ENCODE measurements around the gene C1R. TPM values are rescaled to one million over a fixed set of nuclear protein-coding genes. Genes with fewer than 3 reads are reported as not detected.
"Not testable (repeated sequence)": the region's sequence is repeated elsewhere in the genome, so short reads cannot be mapped to it uniquely, and the experiment has no call there.

The C1R gene
- total RNA-seq, 1 experiment from 2014 or later, result 3.5 TPM

GRCh38 chr12:7072035-7072434 lies 20.2 kb downstream of the C1R start:
- DNase-seq (ENCODE audit: extremely low read depth, low read depth), result no peak

DNA sequence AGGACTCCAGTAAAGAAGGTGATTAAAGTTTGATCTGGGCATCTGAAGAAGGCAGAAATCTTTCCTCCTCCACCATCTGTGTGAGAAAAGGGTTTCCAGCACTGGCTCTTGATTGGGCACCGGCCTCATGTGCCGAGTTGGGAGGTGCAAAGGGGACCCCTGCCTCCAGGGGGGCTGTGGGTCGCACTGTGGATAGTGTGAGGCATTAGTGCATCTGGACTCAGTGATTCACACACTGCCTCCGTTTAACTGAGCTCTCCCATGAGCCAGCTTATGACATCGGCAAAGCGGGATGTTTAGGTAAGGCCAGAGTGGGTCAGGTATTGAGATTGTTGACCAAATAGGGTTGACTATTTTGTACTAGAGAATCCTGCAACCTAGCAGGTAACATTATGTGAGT lies 22.9 kb downstream of the C1R start:
- no peak for DNase-seq (ENCODE audit: extremely low read depth, low read depth)

DNA sequence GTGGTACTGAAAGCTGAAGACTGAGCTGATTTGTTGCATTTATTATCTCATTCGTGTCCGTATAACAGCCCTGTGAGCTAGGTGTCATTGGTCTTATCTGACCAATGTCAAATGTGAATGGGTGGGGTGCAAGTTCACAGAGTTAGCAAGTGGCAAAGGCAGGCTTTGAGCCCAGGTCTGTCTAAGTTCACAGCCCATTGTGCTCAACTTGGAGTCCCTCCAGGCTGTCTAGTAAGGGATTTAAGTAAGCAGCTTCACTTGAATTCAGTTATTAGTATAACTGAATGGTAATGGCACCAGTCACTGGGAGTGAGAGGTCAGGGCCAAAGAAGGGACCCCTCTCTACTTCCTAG lies 23.3 kb downstream of the C1R start:
- no peak for DNase-seq (ENCODE audit: extremely low read depth, low read depth)

GRCh38 chr12:7068240-7068993 lies 23.8 kb downstream of the C1R start:
- no peak for DNase-seq (ENCODE audit: extremely low read depth, low read depth)

GRCh38 chr12:7067096-7067495 lies 25.1 kb downstream of the C1R start:
- no peak for DNase-seq (ENCODE audit: extremely low read depth, low read depth)

- no peak for DNase-seq (ENCODE audit: extremely low read depth, low read depth)
Observed at GRCh38 chr12:7066596-7066995, 25.6 kb downstream of the C1R start.

- no peak for DNase-seq (ENCODE audit: extremely low read depth, low read depth)
Observed at GRCh38 chr12:7065073-7065623, 27.1 kb downstream of the C1R start.

DNA sequence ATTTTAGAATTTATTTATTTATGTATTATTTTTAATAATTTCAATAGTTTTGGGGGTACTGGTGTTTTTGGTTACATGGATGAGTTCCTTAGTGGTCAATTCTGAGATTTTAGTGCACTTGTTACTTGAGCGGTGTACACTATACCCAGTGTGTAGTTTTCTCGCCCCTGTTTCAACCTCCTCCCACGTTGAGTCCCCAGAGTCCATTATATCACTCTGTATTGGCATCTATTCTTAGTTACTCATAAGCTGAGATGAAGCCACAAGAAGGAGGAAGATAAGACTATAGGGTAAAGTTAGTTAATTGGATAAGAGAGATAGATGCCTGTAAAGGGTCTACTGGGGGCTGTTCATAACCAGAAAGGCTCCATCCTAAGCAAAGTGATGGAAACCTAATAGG lies 27.7 kb downstream of the C1R start:
- DNase-seq (ENCODE audit: extremely low read depth, low read depth), result no peak

DNA sequence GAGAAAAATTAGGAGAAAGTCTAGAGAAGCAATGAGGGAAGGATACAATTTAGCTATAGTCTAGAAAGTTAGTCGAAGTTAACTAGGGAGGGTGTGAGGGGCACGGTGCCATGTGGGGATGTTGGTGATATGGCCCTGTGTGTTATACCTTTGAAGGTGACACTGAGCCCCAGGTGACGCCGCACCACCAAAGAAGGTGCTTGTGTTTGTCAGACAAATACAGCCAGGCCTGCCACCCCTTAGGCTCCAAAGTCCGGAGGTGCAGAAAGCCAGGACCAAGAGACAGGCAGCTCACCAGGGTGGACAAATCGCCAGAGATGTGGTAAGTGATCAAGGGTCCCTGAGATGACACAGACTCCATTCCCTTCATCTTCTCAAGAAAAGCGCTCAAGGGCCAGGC lies 30.6 kb downstream of the C1R start:
- DNase-seq (ENCODE audit: extremely low read depth, low read depth), result no peak

DNA sequence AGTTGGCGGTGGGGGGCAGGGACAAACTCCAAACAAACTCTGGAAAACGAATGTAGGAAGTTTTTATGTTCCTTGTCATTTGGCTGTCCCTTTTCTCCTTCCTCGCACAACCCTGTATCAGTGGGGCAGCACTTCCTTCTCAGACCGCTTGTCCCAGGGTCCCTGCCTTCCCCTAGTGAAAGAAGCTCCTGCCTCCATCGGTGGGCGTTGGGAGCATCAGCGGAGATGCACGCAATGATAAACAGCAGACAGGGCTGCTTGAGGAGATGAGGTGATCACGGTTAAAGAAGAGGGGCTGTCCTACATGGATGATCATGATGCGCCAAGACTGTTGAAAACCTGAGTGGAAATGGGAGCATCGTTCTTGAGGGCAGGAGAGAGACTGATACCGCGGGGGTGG lies 31.1 kb downstream of the C1R start:
- no peak for DNase-seq (ENCODE audit: extremely low read depth, low read depth)

DNA sequence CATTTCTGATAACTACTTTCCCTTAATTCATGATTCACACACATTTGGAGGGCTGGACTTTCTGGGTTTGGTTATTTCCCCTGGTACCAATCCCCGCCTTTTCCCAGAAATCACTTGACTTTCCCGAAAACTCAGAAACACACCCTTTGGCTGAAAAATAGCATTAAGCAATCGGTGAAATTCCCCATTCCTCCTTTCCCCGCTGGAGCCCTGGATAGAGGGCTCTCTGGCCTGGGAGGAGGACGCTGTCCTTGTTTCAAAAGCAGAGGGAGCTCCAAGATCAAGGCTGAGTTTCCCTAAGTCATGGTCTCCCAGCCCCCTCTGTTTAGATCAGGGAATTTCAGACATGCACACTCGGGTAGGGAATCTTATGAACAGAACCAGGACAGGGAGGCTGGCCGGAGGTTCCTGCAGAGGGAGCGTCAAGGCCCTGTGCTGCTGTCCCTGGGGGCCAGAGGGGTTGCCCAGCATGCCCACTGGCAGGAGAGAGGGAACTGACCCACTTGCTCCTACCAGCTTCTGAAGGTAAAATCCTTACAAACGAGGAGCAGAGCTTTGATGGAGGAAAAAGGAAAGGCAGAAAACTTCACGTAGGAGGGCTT lies 31.8 kb downstream of the C1R start, which contains the start of gene C1S:
TSS of gene C1S (plus strand) at position 366 of the 602 bp plus-strand sequence. CDS start 1,195 bp downstream, outside the sequence.
- peak; percentile 81 for DNase-seq (ENCODE audit: extremely low read depth, low read depth)

- DNase-seq (ENCODE audit: extremely low read depth, low read depth), result no peak
Observed at GRCh38 chr12:7059780-7060179, 32.5 kb downstream of the C1R start.

GRCh38 chr12:7058850-7059395 lies 33.3 kb downstream of the C1R start:
- DNase-seq (ENCODE audit: extremely low read depth, low read depth), result no peak

- no peak for DNase-seq (ENCODE audit: extremely low read depth, low read depth)
Observed at GRCh38 chr12:7058163-7058845, 33.9 kb downstream of the C1R start.

- not testable (repeated sequence) for DNase-seq (ENCODE audit: extremely low read depth, low read depth)
Observed at GRCh38 chr12:7055736-7056135, 36.5 kb downstream of the C1R start.

DNA sequence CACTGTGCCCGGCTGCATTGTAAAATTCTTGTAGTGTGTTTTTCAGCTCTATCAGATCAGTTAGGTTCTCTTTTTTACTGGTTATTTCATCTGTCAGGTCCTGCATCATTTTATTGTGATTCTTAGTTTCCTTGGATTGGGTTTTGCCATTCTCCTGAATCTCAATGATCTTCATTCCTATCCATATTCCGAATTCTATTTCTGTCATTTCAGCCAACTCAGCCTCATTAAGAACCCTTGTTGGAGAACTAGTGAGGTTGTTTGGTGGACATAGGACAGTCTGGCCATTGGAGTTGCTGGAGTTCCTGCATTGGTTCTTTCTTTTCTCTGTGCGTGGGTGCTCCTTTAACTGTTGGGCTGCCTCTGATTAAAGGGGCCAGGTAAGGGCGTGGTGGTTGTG lies 37.3 kb downstream of the C1R start:
- DNase-seq (ENCODE audit: extremely low read depth, low read depth), result no peak

DNA sequence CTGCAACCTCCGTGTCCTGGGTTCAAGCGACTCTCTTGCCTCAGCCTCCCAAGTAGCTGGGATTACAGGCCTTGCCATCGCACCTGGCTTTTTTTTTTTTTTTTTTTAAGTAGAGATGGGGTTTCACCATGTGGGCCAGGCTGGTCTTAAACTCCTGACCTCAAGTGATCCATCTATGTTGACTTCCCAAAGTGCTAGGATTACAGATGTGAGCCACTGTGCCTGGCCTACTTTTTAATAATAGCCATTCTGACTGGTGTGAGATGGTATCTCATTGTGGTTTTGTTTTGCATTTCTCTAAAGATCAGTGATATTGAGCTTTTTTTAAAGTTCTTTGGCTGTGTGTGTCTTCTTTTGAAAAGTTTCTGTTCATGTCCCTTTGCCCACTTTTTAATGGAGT lies 42.3 kb downstream of the C1R start:
- not testable (repeated sequence) for DNase-seq (ENCODE audit: extremely low read depth, low read depth)

DNA sequence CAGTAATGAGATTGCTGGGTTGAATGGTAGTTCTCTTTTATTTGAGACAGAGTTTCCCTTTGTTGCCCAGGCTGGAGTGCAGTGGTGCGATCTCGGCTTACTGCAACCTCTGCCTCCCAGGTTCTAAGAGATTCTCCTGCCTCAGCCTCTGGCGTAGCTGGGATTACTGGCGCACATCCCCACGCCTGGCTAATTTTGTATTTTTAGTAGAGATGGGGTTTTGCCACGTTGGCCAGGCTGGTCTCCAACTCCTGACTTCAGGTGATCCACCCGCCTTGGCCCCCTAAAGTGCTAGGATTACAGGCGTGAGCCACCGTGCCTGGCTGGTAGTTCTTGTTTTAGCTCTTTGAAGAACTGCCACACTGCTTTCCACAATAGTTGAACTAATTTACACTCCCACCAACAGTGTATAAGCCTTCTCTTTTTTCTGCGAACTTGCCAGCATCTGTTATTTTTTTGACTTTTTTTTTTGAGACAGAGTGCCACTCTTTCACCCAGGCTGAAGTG lies 42.7 kb downstream of the C1R start:
- DNase-seq (ENCODE audit: extremely low read depth, low read depth), result not testable (repeated sequence)

- no peak for DNase-seq (ENCODE audit: extremely low read depth, low read depth)
Observed at GRCh38 chr12:7047306-7047705, 44.9 kb downstream of the C1R start.

- DNase-seq (ENCODE audit: extremely low read depth, low read depth), result no peak
Observed at GRCh38 chr12:7046383-7047105, 45.7 kb downstream of the C1R start.
